Right ventricle myocardium superior (tissue), 1 donor: ENCODE measurements around the gene NTPCR. TPM values are rescaled to one million over a fixed set of nuclear protein-coding genes. Genes with fewer than 3 reads are reported as not detected.
"Not testable (repeated sequence)": the region's sequence is repeated elsewhere in the genome, so short reads cannot be mapped to it uniquely, and the experiment has no call there.

Experiments
- ATAC-seq: fragments of 200-7000 bp; cut with Tn5 transposase; one replicate; pipeline ENCODE4 v1.9.1; 2020; ENCODE audit warnings: mild to moderate bottlenecking; ENCODE audit not compliant: poor library complexity
- DNase-seq: peaks from one replicate; pipeline ENCODE4 v3.0.0-alpha.2; 2020
- intact Hi-C: fragments of 100-400 bp; cut with DNase I; formaldehyde crosslinking; loops from one replicate; pipeline ENCODE4 v1.11.2; 2022
- total RNA-seq: library from RNA; stranded (reverse); fragmentation: NEBNext Ultra II Directional; extraction: Animal tissue kit (Norgen Biotek cat#: 25700); gene quantifications from one replicate; pipeline ENCODE4 v1.2.1, GENCODE V29; 2021
- donor health status: DM: no; HTN: yes; CAD: no; lungs with severe emphysema.

NTPCR gene
- total RNA-seq, 1 donor from 2014 or later = 56.9 TPM

DNA sequence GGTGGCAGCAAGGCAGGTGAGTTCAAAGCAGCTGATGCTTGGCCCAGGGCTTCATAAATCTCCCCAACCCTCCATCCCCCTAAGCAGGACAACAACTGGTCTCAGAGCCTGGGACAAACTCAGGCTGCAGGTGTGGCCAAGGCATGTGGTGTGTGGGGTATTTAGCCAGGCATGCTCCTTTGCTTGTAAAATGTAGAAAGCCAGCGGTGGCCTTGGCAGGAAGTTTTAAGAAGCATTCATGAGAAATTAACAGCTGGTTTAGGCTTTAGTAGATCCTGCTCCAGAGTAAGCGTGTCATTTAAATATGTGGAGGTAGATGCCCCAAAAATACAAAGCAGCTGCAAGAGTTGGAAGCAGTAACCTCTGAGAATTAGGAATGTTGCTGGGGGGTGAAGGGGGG is 44.8 kb downstream of the NTPCR start:
- ATAC-seq = no peak

DNA sequence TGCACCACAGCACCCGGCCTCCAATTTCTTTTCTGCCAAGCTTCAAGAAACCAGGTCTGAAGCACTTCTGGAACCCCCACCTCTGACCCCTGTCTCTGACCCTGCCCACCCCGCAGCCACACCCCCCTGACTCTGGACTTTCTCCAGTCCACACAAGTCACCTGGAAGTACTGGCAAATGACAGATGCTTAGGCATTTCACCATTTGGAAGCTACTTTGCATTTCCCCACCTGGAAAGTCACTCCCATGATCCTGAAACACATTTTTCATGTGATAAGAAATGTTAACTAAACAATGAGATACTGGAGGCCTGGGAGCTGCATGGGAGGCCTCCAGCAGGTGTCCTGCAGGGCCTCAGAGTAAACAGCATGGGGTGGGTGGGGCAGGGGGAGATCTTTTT is 45.7 kb downstream of the NTPCR start:
- ATAC-seq = no peak
- intact Hi-C loops = no loop called here
- DNase-seq = no peak

More for the DNA sequence above, 44.8 kb downstream of the NTPCR start:
- DNase-seq = no peak
- intact Hi-C loops = no loop called here

DNA sequence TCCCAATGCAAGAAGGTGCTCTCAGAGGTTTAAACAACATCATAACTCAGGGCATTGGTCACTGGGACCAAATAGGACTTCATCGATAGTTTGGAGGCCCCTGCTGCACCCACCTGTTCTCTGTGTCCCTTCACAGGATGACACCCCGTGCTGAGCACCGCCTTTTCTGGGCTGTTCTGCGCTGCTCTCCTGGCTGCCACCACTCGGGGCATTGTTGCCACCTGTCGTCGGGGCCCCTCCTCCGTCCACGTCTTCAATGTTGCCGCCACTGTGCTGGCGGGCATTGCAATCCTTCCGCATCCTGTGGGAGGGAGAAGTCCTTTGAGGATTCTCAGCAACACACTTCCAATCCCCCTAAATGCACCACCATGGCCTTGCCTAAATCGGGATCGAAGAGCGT is 47.7 kb downstream of the NTPCR start:
- intact Hi-C loops = no loop called here

DNA sequence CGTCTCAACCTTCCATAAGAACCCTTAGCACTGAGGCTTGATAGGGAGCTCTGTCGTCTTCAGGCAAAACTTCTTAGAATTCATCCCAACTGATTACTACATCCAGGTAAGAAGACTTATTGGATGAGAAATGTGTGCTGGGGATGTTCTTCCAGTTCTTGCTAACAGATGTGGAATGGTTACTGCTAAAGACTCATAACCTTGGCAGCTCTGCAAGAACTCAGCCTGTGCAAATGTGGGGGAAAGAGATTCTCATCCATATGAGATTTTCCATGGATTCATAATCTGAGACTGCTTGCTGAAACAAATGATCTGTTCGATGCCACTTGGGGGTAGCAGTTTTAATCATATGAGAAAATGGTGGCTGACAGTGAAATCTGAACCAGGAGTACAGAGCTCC is 48.2 kb downstream of the NTPCR start:
- ATAC-seq (no peak), DNase-seq (no peak)
- intact Hi-C loops = no loop called here

More for the DNA sequence above, 47.7 kb downstream of the NTPCR start:
- ATAC-seq (no peak), DNase-seq (no peak)

DNA sequence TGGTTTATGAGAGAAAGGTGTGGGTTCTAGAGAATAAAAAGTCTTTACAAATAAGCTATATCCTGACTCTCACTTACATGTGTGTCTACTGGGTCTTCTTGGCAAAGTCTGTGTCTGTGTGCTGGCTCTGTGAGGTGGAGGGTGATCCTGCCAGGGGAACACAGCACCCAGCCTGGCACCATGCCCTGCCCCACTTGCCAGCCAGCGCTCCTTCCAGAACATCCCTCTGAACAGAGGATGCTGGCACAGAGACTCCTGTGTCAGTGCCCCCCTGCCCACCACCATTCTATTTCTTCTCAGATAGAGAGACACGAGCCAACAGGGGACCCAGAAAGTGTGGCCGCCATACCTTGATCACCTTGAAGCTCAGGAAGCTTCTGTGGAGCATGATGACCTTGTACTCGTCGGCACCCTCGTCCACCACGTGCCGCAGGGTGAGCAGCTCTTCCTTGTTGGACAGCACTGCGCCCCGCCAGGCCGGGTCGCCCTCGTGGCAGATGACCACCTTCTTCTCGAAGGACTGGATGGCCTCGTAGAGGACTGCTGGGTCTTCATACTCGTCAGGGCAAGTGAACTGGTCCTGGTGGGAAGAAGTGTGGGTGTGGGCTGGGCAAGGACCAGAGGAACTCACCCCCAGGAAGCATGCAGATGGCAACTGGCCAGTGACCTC is 49.7 kb downstream of the NTPCR start:
- ATAC-seq (peak; percentile 85), DNase-seq (peak; percentile 72)
- intact Hi-C loops = no loop called here

DNA sequence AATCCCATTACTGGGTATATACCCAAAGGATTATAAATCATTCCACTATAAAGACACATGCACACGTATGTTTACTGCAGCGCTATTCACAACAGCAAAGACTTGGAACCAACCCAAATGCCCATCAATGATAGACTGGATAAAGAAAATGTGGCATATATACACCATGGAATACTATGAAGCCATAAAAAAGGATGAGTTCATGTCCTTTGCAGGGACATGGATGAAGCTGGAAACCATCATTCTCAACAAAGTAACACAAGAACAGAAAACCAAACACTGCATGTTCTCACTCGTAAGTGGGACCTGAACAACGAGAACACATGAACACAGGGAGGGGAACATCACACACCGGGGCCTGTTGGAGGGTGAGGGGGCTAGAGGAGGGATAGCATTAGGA is 53.2 kb downstream of the NTPCR start:
- intact Hi-C loops, ATAC-seq, DNase-seq: not testable (repeated sequence)

DNA sequence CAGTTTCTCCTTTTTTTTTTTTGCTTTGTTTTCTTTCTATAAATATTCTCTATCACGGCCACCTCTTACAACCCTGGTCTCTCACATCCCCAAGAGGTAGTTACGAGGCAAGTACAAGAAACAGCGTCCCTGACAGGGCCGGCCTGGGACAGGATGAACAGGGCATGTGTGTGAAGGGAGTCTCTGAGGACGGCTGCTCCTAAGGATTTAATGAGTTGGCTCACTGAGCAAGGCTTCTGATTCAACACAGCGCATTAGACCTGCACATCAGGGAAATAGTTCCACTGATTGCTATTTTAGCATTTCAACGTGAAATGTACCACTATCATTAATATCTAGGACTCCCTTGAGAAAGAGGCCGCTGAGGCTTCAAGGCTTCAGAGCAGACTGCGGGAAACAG is 54.0 kb downstream of the NTPCR start:
- DNase-seq (no peak), ATAC-seq (no peak)
- intact Hi-C loops = no loop called here

DNA sequence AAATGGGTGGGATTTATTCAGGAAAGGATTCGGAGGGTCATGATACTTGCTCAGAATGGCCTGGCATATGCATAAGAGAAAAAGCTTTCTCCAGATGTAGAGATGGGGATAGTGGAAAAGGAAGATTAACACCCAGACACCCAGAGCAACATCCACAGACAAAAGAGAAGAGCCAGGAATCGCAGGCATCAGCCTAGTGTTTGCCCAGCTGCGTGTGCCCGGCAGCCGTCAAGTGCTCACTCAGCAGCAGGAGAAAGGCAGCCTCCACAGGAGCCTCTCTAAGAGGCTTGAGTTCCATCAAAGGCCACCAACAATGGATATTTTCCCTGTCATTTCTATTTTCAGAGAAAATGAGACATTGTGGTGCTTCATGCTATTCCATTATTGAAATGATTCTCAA is 54.7 kb downstream of the NTPCR start:
- DNase-seq = no peak
- intact Hi-C loops = no loop called here
- ATAC-seq = no peak

DNA sequence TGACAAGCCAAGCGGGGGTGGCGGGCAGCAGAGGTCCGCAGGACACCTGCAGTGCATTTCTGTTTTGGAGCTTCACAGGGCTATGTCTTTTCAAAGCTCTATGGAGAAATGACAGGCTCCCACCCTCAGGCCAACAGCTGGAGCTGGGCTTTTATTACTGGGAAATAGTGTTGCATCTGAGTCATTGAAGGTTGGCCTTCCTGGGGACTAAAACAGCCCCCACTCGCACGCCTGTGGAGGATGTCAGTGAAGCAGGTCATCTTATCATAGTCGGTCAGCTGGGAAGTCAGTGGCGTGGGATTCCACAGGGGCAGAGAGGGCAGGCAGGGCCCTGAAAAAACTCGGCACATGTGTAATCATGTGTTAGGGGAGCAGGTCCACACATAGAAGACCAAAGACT is 55.3 kb downstream of the NTPCR start:
- intact Hi-C loops = no loop called here
- DNase-seq = no peak
- no peak for ATAC-seq

DNA sequence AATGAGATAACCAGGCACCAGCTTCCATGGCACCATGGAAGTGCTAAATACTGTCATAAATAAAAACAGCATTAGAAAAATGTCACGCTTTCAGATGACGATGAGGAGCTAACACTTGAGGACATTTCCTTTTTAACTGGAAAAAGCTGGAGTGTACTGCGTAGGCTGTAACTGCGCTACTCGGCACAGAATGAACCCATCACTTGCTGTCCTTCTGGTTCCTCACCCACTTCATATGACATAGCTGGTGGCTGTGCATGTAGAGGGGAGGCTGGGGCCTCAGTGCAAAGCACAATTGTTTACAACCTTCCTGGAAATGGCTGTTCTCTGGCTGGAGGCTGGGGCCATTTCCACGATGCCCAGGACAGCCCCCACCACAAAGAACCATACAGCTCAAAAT is 55.7 kb downstream of the NTPCR start:
- no peak for ATAC-seq
- intact Hi-C loops = no loop called here

DNA sequence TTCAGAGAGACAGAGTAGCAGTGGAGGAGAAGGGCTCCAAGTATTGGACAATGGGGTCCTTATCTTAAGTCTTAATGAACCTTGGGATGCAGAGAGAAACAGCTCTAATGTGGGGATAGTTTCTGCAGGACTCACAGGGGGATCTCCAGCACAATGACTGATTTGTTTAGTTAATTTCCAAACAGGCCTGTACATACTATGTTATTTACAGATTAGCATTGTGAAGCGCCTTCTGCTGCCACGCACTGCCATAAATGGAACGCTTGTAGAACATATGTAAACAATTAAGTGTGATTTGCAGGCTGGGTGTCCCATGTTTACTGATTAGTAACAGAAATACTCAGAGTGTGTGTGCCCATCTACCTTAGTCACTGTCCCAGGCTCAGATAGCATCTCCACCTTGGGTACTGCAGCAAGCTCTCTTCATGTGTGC is 56.1 kb downstream of the NTPCR start:
- ATAC-seq = no peak
- intact Hi-C loops = no loop called here
- DNase-seq = no peak

More for the DNA sequence above, 55.7 kb downstream of the NTPCR start:
- DNase-seq = no peak

DNA sequence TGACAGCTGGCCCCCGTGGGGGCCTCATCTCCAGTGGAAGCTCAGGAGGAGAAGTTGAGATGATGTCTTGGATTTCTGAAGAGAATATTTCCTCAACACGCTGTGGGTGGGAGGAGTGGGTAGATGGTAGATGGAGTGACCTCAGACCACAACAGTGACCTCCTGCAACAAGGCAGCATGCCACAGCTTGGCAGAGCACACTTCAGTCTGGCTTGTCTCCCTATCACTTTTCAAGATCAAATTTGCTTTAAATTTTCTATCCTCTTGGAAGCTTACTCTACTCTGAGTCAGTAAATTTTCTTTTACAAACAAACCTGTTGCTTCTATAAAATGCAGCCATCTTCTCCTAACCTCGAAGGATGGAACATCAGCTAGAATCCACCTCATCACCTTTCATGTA is 59.7 kb downstream of the NTPCR start:
- DNase-seq (no peak), ATAC-seq (no peak)
- intact Hi-C loops = no loop called here

DNA sequence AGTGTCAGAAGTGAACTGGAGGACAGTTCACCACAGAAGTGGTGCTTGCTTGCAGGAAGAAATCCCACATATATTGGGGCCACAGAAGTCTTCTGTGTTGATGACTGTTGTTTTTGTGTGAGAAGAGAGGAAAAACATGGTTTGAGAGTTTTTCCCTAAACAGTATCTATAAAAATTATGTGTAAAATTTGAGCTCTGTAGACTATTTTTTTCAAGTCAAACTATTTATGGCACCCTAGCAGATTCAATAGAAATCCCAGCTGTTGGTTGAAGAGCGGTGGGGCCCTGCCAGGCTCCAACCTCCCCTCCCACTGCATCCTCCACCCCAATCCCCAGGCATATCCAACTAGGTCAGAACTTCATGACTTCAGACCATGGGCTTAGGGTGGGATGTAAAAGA is 61.6 kb downstream of the NTPCR start:
- ATAC-seq (no peak), DNase-seq (no peak)
- intact Hi-C loops = no loop called here

DNA sequence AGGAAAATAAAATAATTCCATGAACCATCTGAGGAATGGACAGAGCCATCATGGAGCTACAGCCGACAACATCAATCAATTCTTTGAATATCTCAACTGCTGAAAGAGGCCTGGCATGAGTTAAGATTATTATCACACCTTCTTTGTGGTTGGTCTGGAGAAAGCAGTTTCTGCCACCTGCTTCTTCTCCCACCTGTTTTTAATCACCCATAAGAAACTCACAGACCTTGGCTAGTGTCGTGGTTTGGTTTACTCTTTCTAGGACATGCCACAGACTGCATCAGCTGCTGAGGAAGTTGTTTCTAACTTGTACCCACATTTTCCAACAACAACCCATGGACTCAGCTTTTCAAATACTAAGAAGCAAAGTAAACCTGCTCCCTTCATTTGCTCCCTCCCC is 65.6 kb downstream of the NTPCR start:
- ATAC-seq (no peak), DNase-seq (no peak)
- intact Hi-C loops = no loop called here

DNA sequence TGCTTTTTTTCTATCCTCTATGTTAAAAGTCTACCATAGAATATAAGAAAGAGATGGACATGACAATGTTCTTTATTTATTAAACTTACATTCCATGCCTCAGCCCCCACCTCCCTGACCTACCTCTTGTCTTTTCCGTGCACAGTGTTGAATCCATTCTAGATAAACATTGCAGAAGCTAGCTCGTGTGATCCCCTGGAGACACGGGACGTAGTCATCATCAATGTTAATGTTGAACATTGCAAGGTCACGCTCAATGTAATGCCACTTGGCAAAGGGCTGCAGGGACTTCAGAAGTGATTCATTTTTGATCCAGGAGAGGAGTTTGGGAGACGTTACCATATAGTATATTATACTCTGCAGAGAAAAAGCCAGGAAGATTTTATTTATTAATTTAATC is 66.4 kb downstream of the NTPCR start:
- ATAC-seq (no peak), DNase-seq (no peak)
- intact Hi-C loops = no loop called here

DNA sequence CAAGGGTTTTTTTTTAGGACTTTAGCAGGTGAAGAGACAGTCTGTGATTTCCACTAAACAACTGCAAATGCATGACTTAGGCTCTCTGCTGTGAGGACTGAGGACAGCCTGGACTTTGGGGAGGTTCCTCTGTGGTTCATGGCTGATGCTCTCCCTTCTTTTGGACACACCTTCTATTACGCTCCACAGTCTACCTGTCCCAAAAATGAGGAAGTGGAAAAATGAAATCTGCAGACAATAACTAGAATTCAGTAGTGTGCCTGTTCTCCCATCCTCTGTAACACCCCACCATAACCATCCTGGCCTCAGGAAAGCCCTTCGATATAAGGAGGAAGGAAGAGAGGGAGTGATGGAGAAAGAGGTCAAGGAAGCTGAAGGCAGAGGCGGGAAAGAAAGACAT is 68.7 kb downstream of the NTPCR start:
- ATAC-seq (no peak), DNase-seq (no peak)
- intact Hi-C loops = no loop called here

DNA sequence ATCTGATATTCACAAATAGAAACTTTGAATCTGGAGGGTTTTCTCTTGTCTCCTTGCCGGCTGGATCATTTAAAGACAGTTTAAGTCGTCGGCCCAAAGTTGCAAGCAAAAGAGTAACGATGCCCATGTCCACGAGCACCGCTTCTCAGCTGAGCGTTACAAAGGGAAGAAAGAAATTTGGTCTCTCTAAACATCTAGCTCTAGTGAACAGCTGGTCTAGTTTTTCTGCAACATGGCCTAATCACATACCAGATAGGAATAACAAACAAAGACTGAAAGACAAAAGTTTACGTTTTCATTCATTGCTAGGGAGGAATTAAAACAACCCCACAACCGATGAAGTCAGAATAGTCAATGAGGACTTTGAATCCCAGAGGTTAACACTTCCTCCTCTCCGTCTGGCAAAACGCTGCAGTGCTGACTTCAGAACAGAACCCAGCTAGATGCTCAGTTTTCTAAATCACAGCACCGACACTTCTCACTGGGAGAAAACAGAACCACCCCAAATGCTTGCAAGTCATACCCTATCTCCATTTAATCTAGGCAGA is 69.4 kb downstream of the NTPCR start:
- intact Hi-C loops = loop anchor here (10.0 kb wide), 1 partner anchor 155 kb away; no protein-coding TSS in a partner anchor
- no peak for DNase-seq
- ATAC-seq = peak; percentile 27

DNA sequence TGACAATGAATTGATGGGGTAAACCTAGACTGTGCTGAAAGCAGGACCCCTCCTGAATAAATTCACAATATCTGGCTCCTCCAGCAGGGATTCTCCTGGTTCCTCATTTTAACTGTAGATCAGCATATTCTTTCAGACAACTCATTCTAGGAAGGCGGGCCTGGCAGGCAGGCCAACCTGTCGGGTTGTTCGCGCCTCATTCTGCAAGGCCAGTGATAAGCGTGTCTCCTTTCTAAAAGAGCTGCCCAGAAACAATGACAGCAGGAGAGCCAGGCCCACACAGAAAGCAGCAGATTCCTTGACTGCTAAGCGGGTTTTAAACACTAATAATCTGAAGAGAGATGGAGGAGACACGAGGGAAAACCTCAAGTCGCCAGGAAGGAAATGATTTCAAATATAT is 70.0 kb downstream of the NTPCR start:
- intact Hi-C loops = loop anchor here (10.0 kb wide), 1 partner anchor 154 kb away; no protein-coding TSS in a partner anchor
- ATAC-seq = peak; percentile 45
- DNase-seq = peak; percentile 45

DNA sequence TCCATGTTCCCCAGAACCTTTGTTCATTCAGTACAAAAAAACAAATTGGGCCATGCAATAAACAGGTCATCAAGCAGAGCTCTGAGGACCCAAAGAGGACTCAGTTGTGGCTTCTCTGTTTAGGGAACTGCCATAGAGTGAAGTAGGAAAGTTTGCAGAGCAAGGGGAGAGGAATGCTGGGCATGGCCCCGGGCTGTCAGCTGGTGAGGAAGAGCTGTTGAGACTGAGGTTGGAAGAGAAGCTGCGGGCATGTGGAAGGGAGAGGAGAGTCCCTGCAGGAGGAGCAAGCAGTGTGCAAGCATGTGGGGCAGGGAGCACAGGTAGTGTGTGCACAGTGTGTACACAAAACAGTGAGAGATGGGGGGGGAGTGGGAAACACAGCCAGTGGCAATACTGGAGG is 71.8 kb downstream of the NTPCR start:
- ATAC-seq (no peak), DNase-seq (no peak)
- intact Hi-C loops = loop anchor here (10.0 kb wide), 1 partner anchor 153 kb away; no protein-coding TSS in a partner anchor

DNA sequence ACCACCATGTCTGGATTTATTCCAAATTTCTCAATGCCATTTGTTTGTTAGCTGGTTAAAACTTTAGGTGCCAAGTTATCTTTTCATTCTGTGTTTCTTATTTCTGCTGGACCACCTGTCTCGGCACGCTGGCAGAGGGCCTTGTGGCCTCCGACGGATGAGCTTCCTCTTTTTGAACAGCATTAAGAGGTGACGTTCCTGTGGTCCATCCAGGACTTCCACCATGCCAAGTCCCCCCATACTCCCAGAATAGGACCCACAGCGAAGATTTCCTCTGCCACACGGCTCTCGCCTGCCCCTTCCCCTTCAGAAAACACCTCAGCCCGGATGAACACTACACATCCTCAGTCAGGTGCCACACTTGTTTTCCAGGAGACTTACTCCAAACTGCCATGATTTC is 73.8 kb downstream of the NTPCR start:
- DNase-seq (no peak), ATAC-seq (no peak)
- intact Hi-C loops = loop anchor here (10.0 kb wide), 1 partner anchor 151 kb away; no protein-coding TSS in a partner anchor
